Midbrain (tissue), 1 donor: ENCODE results near the gene TSPAN32.
"Not testable (repeated sequence)": the region's sequence is repeated elsewhere in the genome, so short reads cannot be mapped to it uniquely, and the experiment has no call there.

Experiments
- DNase-seq: peaks from one replicate; lab custom pipeline; 2025; lab: John Stamatoyannopoulos, UW

The TSPAN32 gene

GRCh38 chr11:2342981-2343380 lies 41.2 kb downstream of the TSPAN32 start:
- DNase-seq: no peak

GRCh38 chr11:2343502-2343901 lies 41.7 kb downstream of the TSPAN32 start:
- DNase-seq: no peak

GRCh38 chr11:2345050-2345449 lies 43.2 kb downstream of the TSPAN32 start:
- DNase-seq: no peak

DNA sequence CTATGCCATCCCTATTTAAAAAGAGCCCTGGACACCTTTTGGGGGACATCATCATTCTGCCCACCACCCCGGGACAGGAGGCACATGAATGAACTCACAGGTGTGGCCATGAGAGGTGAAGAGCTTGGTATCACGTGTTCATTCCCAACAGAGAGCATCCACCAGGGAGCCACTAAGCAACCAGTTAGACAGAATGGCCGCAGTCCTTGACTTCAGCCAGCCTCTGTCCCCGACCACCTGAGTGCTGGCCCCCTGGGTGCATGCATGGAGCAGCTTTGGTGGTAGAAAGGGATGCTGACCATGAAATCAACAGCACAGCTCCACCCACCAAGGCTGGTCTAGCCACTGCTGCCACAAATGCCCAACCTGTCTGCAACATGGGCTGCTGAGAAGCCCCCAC lies 44.2 kb downstream of the TSPAN32 start:
- DNase-seq: no peak

DNA sequence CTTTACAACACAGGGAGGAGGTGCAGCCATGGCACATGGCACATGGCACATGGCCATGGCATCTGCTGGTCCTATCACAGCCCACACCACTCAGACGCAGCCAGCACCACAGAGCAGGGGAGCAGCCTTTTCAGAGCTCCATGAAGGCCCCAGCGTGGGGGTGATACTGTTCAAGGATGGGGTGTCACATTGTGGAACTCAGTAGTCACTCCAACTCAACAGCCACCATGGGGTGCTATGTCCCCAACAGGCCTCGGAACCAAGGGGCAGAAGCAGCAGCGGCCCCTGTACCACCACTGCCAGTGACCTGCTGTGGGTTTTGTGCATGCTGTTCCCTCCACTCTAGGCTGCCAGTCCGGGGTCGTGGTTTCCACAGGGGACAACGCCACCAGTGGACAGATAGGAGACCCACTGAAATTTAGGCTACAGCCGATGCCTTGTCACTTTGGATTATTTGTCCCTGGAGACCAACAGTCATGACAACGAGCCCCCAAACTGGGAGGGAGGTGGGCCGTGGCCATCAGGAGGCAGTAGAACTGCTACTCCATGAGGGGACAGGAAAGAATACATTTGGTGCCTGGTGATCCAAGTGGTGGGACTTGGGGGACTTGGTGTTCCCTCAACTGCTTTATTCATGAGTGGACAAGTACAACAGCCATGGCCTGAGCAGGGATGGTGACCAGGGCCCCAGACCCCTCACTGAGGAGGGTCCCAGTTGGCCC lies 44.9 kb downstream of the TSPAN32 start:
- DNase-seq: no peak

DNA sequence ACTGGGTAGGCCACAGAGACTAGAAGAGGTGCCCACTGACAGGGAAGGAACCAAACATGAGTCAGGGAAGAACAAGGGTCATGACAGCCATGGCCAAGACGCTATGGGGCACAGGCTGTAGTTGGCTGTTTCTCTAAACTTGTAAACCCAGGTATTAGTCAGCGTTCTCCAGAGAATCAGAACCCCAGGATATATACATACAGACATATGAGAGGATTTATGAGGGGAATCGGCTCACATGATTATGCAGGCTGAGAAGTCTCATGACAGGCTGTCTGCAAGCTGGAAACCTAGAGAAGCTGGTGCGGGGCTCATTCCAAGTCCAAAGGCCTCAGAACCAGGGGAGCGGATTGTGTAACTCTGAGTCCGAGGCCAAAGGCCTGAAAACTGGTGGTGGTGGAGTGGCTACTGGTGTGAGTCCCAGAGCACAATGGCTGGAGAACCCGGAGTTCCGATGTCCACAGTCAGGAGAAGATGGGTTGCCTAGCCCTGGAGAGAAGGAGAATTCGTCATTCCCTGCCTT lies 45.6 kb downstream of the TSPAN32 start:
- no peak for DNase-seq

GRCh38 chr11:2348986-2349385 lies 47.2 kb downstream of the TSPAN32 start:
- no peak for DNase-seq

DNA sequence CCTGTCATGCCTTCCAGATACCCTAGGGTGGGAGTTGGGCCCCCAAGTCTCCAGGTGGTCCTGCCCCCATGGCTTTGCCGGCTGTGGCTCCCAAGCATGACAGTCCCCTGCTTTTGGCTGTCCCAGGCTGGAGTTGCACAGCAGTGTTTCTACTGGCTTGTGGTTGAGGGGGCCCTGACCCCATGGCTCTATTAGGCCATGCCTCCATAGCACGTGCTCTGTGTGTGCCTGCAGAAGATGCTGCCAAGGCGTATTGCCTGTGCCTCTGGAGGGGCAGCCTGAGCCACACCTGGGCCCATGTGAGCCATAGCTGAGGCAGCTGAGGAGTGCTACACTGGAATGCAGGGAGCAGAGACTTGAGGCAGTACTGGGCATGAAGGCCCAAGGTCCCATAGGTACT lies 49.9 kb downstream of the TSPAN32 start:
- DNase-seq: no peak

DNA sequence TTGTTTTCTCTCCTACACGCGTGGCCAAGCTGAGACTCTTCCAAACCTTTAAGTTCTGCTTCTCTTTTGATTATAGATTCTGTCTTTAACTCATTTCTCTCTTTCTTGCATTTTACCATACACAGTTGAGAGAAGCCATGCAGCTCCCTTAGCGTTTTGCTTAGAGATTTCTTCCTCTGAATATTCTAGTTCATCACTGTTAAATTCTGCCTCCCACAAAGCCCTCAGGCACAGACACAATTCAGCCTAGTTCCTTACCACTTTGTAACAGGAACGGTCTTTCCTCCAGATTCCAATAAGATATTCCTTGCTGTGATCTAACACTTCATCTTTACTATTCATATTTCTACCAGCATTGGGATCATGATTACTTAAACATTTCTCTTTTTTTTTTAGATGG lies 50.6 kb downstream of the TSPAN32 start:
- DNase-seq: no peak

DNA sequence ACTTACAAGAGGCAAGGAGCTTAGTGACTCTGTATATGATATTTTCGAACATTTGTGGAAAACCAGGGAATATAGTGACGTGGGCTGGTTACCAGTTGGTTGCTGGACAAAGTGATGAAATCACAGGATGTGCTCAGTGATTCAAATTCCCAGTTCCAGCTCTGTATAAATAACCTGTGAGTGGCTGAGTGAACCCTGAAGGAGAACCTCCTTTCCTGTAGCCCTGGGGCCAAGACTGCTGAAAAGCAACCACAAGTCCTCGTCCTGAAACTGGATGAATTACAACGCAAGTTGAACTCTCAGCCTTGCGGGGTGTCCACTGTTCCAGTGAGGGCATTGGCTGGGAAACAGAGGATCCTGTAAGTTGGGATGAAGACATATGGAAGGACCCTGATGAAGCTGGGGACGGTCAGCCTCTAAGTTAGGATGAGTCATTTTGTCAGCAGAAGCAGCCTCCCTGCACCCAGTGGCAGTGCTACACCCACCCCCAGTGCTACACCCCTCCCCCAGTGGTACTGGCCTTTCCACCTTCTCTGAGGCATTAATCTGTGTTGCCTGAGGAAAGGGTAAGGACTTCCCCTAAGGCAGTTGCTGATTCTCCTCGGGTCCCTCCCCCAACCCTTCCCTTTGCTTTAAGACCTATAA lies 53.3 kb downstream of the TSPAN32 start:
- no peak for DNase-seq

- no peak for DNase-seq
Observed at GRCh38 chr11:2357246-2357645, 55.4 kb downstream of the TSPAN32 start.

DNA sequence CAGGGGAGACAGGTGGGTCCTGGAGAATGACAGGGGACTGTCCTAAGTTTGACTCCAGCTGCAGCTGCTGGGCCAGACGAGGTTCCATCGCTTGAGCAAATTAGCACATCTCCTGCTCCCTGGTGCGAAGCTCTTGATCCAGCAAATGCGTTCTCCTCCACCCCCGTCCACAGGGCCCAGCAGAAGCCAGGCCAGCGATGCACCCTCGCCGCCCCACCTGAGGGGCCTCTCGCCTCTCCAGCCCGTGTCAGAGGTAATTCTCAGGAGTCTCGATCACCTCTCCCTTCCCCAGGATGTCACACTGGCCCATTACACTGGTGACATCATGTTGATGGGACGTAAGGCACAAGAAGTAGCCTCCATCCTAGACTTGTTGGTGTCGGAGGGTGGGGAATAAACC lies 55.8 kb downstream of the TSPAN32 start:
- DNase-seq: not testable (repeated sequence)

DNA sequence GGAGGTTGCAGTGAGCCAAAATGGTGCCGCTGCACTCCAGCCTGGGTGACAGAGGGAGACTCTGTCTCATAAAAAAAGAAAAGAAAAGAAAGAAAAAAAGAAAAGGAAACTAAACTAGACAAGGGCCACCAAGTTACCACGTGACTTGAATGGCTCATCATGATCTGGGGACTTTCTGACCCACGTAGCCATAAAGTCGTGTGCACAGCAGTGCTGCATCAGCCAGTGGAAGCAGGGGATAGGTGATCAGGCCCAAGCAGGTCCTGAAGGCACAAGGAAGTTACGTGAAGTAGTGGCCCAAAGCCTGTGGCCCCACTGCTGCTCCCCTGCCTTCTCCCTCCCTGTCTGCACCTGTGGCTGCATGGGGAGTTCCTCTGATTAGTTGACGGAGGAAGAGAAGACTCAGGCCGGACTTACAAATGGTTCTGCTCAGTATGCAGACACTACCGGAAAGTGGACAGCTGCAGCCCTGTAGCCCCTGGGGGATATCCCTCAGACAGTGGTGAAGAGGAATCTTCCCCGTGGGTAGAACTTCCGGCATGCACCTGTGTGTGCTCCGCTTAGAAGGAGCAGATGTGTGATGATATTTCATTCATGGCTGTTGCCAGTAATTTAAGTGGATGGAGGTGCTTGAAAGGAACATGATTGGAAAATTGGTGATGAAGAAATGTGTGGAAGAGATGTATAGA lies 57.1 kb downstream of the TSPAN32 start:
- no peak for DNase-seq

GRCh38 chr11:2359557-2359956 lies 57.7 kb downstream of the TSPAN32 start:
- DNase-seq: no peak

- DNase-seq: no peak
Observed at GRCh38 chr11:2360081-2360642, 58.3 kb downstream of the TSPAN32 start.

GRCh38 chr11:2361565-2361964 lies 59.8 kb downstream of the TSPAN32 start:
- no peak for DNase-seq

DNA sequence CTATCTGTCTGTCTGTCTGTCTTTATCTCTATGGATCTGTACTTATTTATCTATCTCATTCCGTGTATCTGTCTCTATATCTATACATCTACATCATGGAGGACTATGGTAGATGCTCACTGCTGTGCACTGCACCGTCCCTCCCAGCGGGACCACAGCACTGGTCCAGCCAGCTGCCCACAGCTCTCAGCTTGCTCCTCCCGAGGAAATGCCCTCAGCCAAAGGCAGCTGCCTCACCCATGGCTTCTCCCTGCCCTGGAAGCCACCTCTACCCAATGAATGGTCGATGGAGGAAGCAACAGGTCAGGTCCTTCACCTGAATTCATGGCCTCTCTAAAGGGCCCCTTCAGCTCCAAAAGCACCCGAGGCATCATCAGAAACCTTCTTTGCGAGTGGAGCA lies 60.6 kb downstream of the TSPAN32 start:
- DNase-seq: no peak

DNA sequence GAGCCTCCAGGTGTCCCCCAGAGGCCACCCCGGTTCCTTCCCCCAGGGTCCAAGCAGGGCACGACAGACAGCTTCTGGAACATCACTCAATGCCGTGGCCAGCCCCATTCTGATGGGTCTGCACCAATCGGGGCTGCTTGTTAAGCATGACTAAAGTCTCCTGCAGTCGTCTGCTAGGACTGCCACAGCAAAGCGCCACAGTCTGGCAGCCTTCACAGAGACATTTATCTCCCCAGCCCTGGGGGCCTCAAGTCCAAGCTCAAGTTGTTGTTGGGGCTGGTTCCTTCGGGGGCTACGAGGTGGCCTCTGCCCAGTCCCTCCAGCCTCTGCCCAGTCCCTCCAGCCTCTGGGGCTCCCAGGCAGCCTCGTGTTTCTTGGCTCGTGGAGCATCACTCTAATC lies 61.3 kb downstream of the TSPAN32 start:
- DNase-seq: no peak

GRCh38 chr11:2363577-2364370 lies 62.0 kb downstream of the TSPAN32 start:
- DNase-seq: no peak

- DNase-seq: not testable (repeated sequence)
Observed at GRCh38 chr11:2364386-2364785, 62.6 kb downstream of the TSPAN32 start.

- no peak for DNase-seq
Observed at GRCh38 chr11:2365571-2366210, 63.9 kb downstream of the TSPAN32 start.
